Panc1 (cell line): ENCODE data around the gene LILRB3.

ENCODE experiments used
- CTCF ChIP-seq: fragments of 450-650 bp; IDR thresholded peaks from 2 replicates; pipeline ENCODE4 v1.5.1; 2017; ENCODE audit warnings: mild to moderate bottlenecking
- POLR2AphosphoS5 ChIP-seq: IDR thresholded peaks from 2 replicates; pipeline ENCODE4 v1.6.1; 2012; ENCODE audit warnings: mild to moderate bottlenecking, low read depth, low read length, moderate library complexity
- REST ChIP-seq, 2 experiments: IDR thresholded peaks; 2 replicates each; pipeline ENCODE4 v1.6.1; 2011 to 2012; ENCODE audit warnings: low read depth in 2 of 2, control low read depth in 1 of 2, low read length in 1 of 2, mild to moderate bottlenecking in 1 of 2, moderate library complexity in 1 of 2; ENCODE audit not compliant: insufficient read depth in 1 of 2
- SIN3A ChIP-seq: IDR thresholded peaks from 2 replicates; pipeline ENCODE4 v1.6.1; 2012; ENCODE audit warnings: low read depth, mild to moderate bottlenecking, low read length, moderate library complexity, borderline replicate concordance; ENCODE audit not compliant: insufficient read depth
- TCF7L2 ChIP-seq: IDR thresholded peaks from 2 replicates; pipeline ENCODE4 v1.6.1; 2011; ENCODE audit warnings: mild to moderate bottlenecking, low read depth, low read length, inconsistent platforms

GRCh38 chr19:54207676-54207982 is 15.2 kb downstream of the LILRB3 start:
- no peak for TF ChIP-seq CTCF
- no peak for TF ChIP-seq REST (IDR thresholded peaks at IDR 0.05; ENCODE audit: insufficient read depth in 1 of 2, low read depth in 2 of 2, low read length in 1 of 2)
- TF ChIP-seq POLR2AphosphoS5: no peak
- no peak for TF ChIP-seq SIN3A
- TF ChIP-seq TCF7L2: no peak
